ENCODE measurements around the gene WBP2.

GRCh38 chr17:75846692-75847613 lies 8.2 kb downstream of the WBP2 start:
- TF ChIP-seq, protein P1, sequence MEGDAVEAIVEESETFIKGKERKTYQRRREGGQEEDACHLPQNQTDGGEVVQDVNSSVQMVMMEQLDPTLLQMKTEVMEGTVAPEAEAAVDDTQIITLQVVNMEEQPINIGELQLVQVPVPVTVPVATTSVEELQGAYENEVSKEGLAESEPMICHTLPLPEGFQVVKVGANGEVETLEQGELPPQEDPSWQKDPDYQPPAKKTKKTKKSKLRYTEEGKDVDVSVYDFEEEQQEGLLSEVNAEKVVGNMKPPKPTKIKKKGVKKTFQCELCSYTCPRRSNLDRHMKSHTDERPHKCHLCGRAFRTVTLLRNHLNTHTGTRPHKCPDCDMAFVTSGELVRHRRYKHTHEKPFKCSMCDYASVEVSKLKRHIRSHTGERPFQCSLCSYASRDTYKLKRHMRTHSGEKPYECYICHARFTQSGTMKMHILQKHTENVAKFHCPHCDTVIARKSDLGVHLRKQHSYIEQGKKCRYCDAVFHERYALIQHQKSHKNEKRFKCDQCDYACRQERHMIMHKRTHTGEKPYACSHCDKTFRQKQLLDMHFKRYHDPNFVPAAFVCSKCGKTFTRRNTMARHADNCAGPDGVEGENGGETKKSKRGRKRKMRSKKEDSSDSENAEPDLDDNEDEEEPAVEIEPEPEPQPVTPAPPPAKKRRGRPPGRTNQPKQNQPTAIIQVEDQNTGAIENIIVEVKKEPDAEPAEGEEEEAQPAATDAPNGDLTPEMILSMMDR (IDR thresholded peaks at IDR 0.05) = no peak
- TF ChIP-seq POLR2A (IDR thresholded peaks at IDR 0.05) (no peak), EP300 (IDR thresholded peaks at IDR 0.05) (no peak)

All from suprapubic skin (tissue), 3 donors.